ENCODE results near the gene ZC3H14.
"Not testable (repeated sequence)": the region's sequence is repeated elsewhere in the genome, so short reads cannot be mapped to it uniquely, and the experiment has no call there.

The ZC3H14 gene

GRCh38 chr14:88562831-88563686, at the start of gene ZC3H14:
Gene ZC3H14 (plus strand): TSS chr14:88563037. CDS start chr14:88563134, 97 bp downstream.
- peak; percentile 75 to 81 (median 80) for DNase-seq (ENCODE audit: low read depth in 3 of 3)

GRCh38 chr14:88515499-88516221, 47.2 kb upstream of the ZC3H14 start:
- DNase-seq (ENCODE audit: low read depth in 3 of 3), result no peak

- DNase-seq (ENCODE audit: low read depth in 3 of 3), result no peak
These were observed 45.9 kb upstream of the ZC3H14 start for GRCh38 chr14:88516861-88517357.

GRCh38 chr14:88518592-88519512, 44.0 kb upstream of the ZC3H14 start:
- no peak for DNase-seq (ENCODE audit: low read depth in 3 of 3)

GRCh38 chr14:88519907-88520306, 42.9 kb upstream of the ZC3H14 start:
- no peak for DNase-seq (ENCODE audit: low read depth in 3 of 3)

- DNase-seq (ENCODE audit: low read depth in 3 of 3), result no peak
These were observed 41.0 kb upstream of the ZC3H14 start for GRCh38 chr14:88521818-88522217.

GRCh38 chr14:88522393-88522792, 40.4 kb upstream of the ZC3H14 start:
- DNase-seq (ENCODE audit: low read depth in 3 of 3), result no peak

- not testable (repeated sequence) for DNase-seq (ENCODE audit: low read depth in 3 of 3)
These were observed 32.9 kb upstream of the ZC3H14 start for GRCh38 chr14:88529889-88530288.

GRCh38 chr14:88533064-88533602, 29.7 kb upstream of the ZC3H14 start:
- no peak for DNase-seq (ENCODE audit: low read depth in 3 of 3)

GRCh38 chr14:88535149-88535548, 27.7 kb upstream of the ZC3H14 start:
- DNase-seq (ENCODE audit: low read depth in 3 of 3), result no peak

- no peak for DNase-seq (ENCODE audit: low read depth in 3 of 3)
These were observed 27.0 kb upstream of the ZC3H14 start for GRCh38 chr14:88535813-88536212.

GRCh38 chr14:88541324-88541723, 21.5 kb upstream of the ZC3H14 start:
- no peak for DNase-seq (ENCODE audit: low read depth in 3 of 3)

- no peak for DNase-seq (ENCODE audit: low read depth in 3 of 3)
These were observed 19.7 kb upstream of the ZC3H14 start for GRCh38 chr14:88542857-88543795.

GRCh38 chr14:88545256-88545655, 17.6 kb upstream of the ZC3H14 start:
- DNase-seq (ENCODE audit: low read depth in 3 of 3), result no peak

GRCh38 chr14:88546621-88547385, 16.0 kb upstream of the ZC3H14 start:
- DNase-seq (ENCODE audit: low read depth in 3 of 3), result no peak

GRCh38 chr14:88547386-88547780, 15.5 kb upstream of the ZC3H14 start:
- DNase-seq (ENCODE audit: low read depth in 3 of 3), result no peak

- no peak for DNase-seq (ENCODE audit: low read depth in 3 of 3)
These were observed 12.8 kb upstream of the ZC3H14 start for GRCh38 chr14:88550078-88550477.

- DNase-seq (ENCODE audit: low read depth in 3 of 3), result peak in 2 of 3 experiments; percentile 41 to 64
These were observed 11.6 kb upstream of the ZC3H14 start for GRCh38 chr14:88551094-88551870.

GRCh38 chr14:88551980-88552431, 10.8 kb upstream of the ZC3H14 start:
- no peak for DNase-seq (ENCODE audit: low read depth in 3 of 3)
